ENCODE data around the gene HOXB5. TPM values are rescaled to one million over a fixed set of nuclear protein-coding genes. Genes with fewer than 3 reads are reported as not detected.

HOXB5 gene
- total and polyA plus RNA-seq, 12 donors = 0.06 to 0.18 (median 0.15) TPM; not detected in 9

DNA sequence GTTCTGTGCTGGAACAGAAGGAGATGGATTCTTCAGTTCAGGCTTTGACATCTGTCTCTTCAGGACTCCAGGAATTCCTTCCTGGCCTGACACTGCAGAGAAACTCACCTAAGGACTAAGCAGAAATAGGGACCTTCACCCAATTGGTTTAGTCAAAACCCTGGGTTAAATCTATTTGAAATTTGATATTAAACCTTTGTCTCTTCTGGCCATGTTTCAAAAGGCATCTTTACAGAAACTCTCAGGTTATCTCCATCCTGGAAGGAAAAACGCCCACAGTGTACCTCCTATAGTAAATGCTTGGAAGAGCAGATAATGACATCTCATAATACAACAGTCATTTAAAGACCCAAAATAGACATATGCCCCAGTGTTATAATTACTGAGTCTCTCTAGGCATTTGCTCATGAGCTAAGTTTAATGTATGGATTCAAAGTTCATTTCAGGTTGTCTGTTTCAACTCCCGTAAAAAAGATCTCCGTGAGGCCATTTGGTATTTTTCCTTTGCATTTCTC, 9.8 kb downstream of the HOXB5 start:
- Histone ChIP-seq H3K4me3 (no peak overlapping the region), H3K4me1 (peaks cover 0 to 51% (median 17%) of the 10 kb centered on the region in 9 donors), H3K27me3 (peaks cover 49 to 100% (median 100%) of the 10 kb centered on the region in 7 donors), H3K36me3 (no peaks in the 10 kb centered on the region), H3K27ac (no peak overlapping the region), H3K9me3 (no peaks in the 10 kb centered on the region)
- 58 to 60% methylated on average over 3 of the region's 3 CpGs for WGBS, 2 donors
- DNase-seq = no peak
- intact Hi-C loops (cut with DNase I) = no loop called here
- TF ChIP-seq, protein P1, sequence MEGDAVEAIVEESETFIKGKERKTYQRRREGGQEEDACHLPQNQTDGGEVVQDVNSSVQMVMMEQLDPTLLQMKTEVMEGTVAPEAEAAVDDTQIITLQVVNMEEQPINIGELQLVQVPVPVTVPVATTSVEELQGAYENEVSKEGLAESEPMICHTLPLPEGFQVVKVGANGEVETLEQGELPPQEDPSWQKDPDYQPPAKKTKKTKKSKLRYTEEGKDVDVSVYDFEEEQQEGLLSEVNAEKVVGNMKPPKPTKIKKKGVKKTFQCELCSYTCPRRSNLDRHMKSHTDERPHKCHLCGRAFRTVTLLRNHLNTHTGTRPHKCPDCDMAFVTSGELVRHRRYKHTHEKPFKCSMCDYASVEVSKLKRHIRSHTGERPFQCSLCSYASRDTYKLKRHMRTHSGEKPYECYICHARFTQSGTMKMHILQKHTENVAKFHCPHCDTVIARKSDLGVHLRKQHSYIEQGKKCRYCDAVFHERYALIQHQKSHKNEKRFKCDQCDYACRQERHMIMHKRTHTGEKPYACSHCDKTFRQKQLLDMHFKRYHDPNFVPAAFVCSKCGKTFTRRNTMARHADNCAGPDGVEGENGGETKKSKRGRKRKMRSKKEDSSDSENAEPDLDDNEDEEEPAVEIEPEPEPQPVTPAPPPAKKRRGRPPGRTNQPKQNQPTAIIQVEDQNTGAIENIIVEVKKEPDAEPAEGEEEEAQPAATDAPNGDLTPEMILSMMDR (IDR thresholded peaks at IDR 0.05) = no peak
- no peak for ATAC-seq

DNA sequence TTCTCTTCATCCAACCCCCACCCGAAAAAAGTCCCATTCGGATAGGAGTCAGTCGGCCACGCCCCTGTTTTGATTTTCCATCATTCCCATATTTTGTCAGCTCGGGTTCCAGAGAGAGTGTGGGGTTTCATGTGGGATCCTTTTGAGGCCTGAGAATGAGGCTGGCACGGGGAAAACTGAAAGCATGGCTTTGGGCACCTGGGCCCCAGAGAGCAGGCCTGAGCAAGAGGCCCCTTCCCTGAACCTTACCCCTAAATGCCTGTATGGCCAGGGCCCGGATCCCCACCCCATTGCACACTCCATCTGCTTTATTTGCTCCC, 10.9 kb downstream of the HOXB5 start:
- TF ChIP-seq, protein P1 (IDR thresholded peaks at IDR 0.05) = no peak
- peaks cover 0 to 57% (median 17%) of the 10 kb centered on the region in 9 donors for H3K4me1 ChIP-seq
- no peaks in the 10 kb centered on the region for H3K9me3 ChIP-seq
- no peak for DNase-seq
- H3K27ac ChIP-seq = peak overlapping the region in 5 of 10 donors; percentile 0 to 88 (median 72)
- no peaks in the 10 kb centered on the region for H3K36me3 ChIP-seq
- peak overlapping the region in 4 of 10 donors; percentile 26 to 57 (median 38) for H3K4me3 ChIP-seq
- 29 to 30% methylated on average over 7 of the region's 7 CpGs for WGBS, 2 donors
- intact Hi-C loops (cut with DNase I) = no loop called here
- ATAC-seq = no peak
- H3K27me3 ChIP-seq = peaks cover 52 to 100% (median 100%) of the 10 kb centered on the region in 7 donors

DNA sequence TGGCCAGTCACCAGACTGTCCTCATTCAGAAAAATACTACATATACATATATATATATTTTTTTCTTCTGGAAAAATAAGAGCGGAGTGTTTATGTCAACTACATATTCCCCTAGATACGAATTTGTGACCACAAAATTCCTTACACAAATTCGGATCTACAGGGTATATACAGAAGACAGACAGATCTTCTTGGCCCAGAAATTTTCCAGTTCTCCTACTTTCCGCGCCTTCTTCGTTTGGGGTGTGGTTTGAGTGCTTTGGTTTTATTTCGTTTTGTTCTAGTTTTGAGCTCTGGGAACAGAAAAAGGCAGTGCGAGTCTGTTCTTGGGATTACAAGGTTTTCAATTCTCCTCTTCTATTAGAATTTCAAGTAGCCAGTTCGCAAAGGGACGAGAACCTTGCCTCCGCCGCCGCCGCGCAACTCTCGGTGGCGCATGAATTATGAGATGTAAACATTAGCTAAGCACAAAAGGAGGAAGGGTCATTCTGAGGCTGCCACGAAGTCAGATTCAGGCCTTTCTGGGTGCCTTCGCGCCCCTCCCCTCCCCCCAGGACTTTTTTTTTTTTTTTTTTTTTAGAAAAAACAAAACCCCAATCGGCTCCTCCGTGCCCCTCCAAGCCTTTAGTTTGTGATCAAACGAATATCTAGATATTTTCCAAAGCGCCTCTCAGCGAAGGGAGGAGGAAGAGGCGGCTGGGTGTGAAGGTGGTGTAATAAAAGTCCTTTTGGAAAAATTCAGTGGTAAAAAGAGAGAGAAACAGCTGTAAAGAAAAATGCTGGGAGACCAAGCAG, 13.6 kb downstream of the HOXB5 start:
- Histone ChIP-seq H3K9me3 (no peaks in the 10 kb centered on the region), H3K4me3 (no peak overlapping the region), H3K4me1 (peaks cover 0 to 54% (median 9%) of the 10 kb centered on the region in 9 donors), H3K36me3 (no peaks in the 10 kb centered on the region), H3K27ac (peak overlapping the region in 3 of 10 donors; percentile 29 to 74 (median 34)), H3K27me3 (peaks cover 61 to 100% (median 100%) of the 10 kb centered on the region in 7 donors)
- TF ChIP-seq, protein P1 (IDR thresholded peaks at IDR 0.05) = no peak
- intact Hi-C loops (cut with DNase I) = loop anchor here in 2 of 10 donors (5.0 kb wide), 1 partner anchor 38 kb away; no protein-coding TSS in a partner anchor
- ATAC-seq (no peak), DNase-seq (no peak)
- WGBS, 2 donors = 21 to 25% methylated on average over 26 of the region's 26 CpGs

DNA sequence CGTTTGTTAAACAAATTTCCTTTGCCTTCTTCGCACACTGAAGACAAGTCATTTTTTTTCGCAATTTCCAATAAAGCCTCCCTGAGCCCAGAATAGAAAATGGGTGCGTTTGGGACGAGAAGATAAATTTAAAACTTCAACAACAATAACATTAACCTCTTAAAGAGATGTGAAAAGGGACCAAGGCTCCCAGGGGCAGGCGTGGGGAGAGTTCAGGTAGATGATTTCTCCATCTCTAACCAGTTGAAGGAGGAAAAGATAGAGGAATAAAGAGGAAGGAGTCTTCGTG, 14.2 kb downstream of the HOXB5 start:
- ATAC-seq (no peak), DNase-seq (no peak)
- Histone ChIP-seq H3K4me3 (peak overlapping the region in 2 of 10 donors; percentile 39 to 56), H3K27me3 (peaks cover 61 to 100% (median 100%) of the 10 kb centered on the region in 7 donors), H3K9me3 (no peaks in the 10 kb centered on the region), H3K36me3 (no peaks in the 10 kb centered on the region), H3K27ac (peak overlapping the region in 3 of 10 donors; percentile 29 to 74 (median 34)), H3K4me1 (peaks cover 0 to 52% (median 7%) of the 10 kb centered on the region in 9 donors)
- WGBS, 2 donors = 15 to 20% methylated on average over 7 of the region's 7 CpGs
- intact Hi-C loops (cut with DNase I) = loop anchor here in 2 of 10 donors (5.0 kb wide), 1 partner anchor 37 kb away; no protein-coding TSS in a partner anchor
- TF ChIP-seq, protein P1 (IDR thresholded peaks at IDR 0.05) = no peak
